Ovary (tissue), 9 donors: ENCODE results near the gene PRRT2. TPM values are rescaled to one million over a fixed set of nuclear protein-coding genes. Genes with fewer than 3 reads are reported as not detected.

Source experiments
- DNase-seq, 5 donors: peaks; one replicate each; pipeline ENCODE4 v3.0.0-alpha.2; 2019 to 2020
- H3K27ac ChIP-seq, 2 donors: fragments of 200-600 bp; one replicate each; pipeline versions ENCODE4 v1.5.1 to v1.8.0; 2019 to 2022
- H3K27me3 ChIP-seq: fragments of 200-600 bp; one replicate; pipeline ENCODE4 v1.8.0; 2022
- H3K36me3 ChIP-seq: fragments of 200-600 bp; sonication (generic); one replicate; pipeline ENCODE4 v1.5.1; 2019
- H3K4me1 ChIP-seq: one replicate; pipeline ENCODE4 v1.8.1; 2013; ENCODE audit warnings: mild to moderate bottlenecking, moderate library complexity; ENCODE audit not compliant: insufficient read depth
- H3K4me3 ChIP-seq: fragments of 200-600 bp; sonication (generic); one replicate; pipeline ENCODE4 v1.5.1; 2017
- H3K9me3 ChIP-seq, 2 donors: fragments of 200-600 bp in 1 of 2; sonication (generic) in 1 of 2; one replicate each; pipeline versions ENCODE4 v1.5.1 to v1.8.1; 2013 to 2019; ENCODE audit warnings: mild to moderate bottlenecking in 1 of 2, moderate library complexity in 1 of 2
- EP300 ChIP-seq: sonication (generic); formaldehyde crosslinking; IDR thresholded peaks from one replicate; pipeline ENCODE4 v1.6.1; 2017; ENCODE audit warnings: antibody characterized with exemption
- POLR2A ChIP-seq: fragments of 450-650 bp; IDR thresholded peaks from one replicate; pipeline ENCODE4 v1.6.1; 2017; ENCODE audit warnings: antibody characterized with exemption, mild to moderate bottlenecking, moderate library complexity
- WGBS, 3 donors: extraction: QIAGEN DNeasy Blood & Tissue Kit in 1 of 3; methylation state at CpG; one replicate each; pipeline versions ENCODE4 v1.1.5 to v1.1.7; 2013 to 2017; 5-methylcytosine and 5-hydroxymethylcytosine counted together
- intact Hi-C, 4 donors: fragments of 100-400 bp; cut with DNase I; formaldehyde crosslinking; loops; one replicate each; pipeline versions ENCODE4 v1.11.0 to v1.15.1; 2022 to 2023
- polyA plus RNA-seq, 2 donors: library from polyadenylated mRNA; stranded (reverse); fragments of 200-250 nt in 1 of 2; fragments of 350-450 nt in 1 of 2; fragmentation: Illumina TruSeq in 1 of 2; extraction: RNeasy Lipid Tissue Mini Kit (QIAGEN cat#74804) in 1 of 2; gene quantifications; one replicate each; pipeline ENCODE4 v1.2.3, GENCODE V29; 2013 to 2014
- total RNA-seq, 7 donors: library from RNA; depleted of rRNA in 2 of 7; stranded (reverse); fragments of >200 nt in 2 of 7; fragmentation: NEBNext Ultra II Directional in 3 of 7; extraction: Animal tissue kit (Norgen Biotek cat#: 25700) in 3 of 7; gene quantifications; one replicate each; pipeline versions ENCODE4 v1.1.0 to v1.2.4, GENCODE V29; 2016 to 2023
- TF ChIP-seq, protein P1 (sequence below), 3 donors: fragments of 450-650 bp in 2 of 3; fragments of 200-600 bp in 1 of 3; IDR thresholded peaks; one replicate each; pipeline versions ENCODE4 v1.5.1 to v1.8.0; 2016 to 2022; ENCODE audit warnings: antibody characterized with exemption in 3 of 3, mild to moderate bottlenecking in 1 of 3
- donor health status: DM: no; HTN: no; CAD: no; lungs with moderate emphysema.
- donor health status: DM: no; HTN: no; CAD: no.
- donor health status: Bipolar disorder and iron deficiency.
- donor health status: DM: yes; HTN: yes; CAD: no.
- donor health status: DM: no; HTN: no; CAD: no.
- donor health status: DM: yes; HTN: yes; CAD: no.

PRRT2 gene
- total and polyA plus RNA-seq, 9 donors: 6.3 to 64.5 (median 33.4) TPM

DNA sequence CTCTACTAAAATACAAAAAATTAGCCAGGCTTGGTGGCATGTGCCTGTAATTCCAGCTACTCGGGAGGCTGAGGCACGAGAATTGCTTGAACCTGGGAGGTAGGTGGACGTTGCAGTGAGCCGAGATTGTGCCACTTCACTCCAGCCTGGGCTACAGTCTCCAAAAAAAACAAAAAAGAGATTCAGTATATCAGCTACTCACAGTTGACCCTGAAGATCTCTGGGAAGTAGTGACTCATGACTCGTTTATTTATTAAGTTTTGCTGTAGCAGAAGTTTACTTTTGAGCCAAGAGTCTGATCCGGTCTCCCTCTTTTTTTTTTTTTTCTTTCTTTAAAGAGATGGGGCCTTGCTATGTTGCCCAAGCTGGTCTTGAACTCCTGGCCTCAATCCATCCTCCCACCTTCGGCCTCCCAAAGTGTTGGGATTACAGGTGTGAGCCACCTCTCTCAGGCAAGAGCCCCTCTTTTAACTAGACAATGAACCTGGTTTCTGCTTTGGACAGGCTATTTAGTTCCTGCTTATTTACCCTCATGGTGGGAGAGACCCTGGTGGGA is 12.7 kb downstream of the PRRT2 start:
- TF ChIP-seq POLR2A (no peak), EP300 (no peak)
- TF ChIP-seq, protein P1, sequence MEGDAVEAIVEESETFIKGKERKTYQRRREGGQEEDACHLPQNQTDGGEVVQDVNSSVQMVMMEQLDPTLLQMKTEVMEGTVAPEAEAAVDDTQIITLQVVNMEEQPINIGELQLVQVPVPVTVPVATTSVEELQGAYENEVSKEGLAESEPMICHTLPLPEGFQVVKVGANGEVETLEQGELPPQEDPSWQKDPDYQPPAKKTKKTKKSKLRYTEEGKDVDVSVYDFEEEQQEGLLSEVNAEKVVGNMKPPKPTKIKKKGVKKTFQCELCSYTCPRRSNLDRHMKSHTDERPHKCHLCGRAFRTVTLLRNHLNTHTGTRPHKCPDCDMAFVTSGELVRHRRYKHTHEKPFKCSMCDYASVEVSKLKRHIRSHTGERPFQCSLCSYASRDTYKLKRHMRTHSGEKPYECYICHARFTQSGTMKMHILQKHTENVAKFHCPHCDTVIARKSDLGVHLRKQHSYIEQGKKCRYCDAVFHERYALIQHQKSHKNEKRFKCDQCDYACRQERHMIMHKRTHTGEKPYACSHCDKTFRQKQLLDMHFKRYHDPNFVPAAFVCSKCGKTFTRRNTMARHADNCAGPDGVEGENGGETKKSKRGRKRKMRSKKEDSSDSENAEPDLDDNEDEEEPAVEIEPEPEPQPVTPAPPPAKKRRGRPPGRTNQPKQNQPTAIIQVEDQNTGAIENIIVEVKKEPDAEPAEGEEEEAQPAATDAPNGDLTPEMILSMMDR (IDR thresholded peaks at IDR 0.05): no peak
- H3K9me3 ChIP-seq: no peaks in the 10 kb centered on the region
- H3K36me3 ChIP-seq: no peaks in the 10 kb centered on the region
- H3K27ac ChIP-seq: peak overlapping the region; percentile 82 to 94
- peak in 2 of 5 donors; percentile 41 to 51 for DNase-seq
- WGBS, 3 donors: 5 to 7% (median 7%) methylated on average over 7 of the region's 7 CpGs
- no peaks in the 10 kb centered on the region for H3K27me3 ChIP-seq
- no peak overlapping the region for H3K4me3 ChIP-seq
- intact Hi-C loops: no loop called here
- H3K4me1 ChIP-seq: peaks cover 30% of the 10 kb centered on the region

DNA sequence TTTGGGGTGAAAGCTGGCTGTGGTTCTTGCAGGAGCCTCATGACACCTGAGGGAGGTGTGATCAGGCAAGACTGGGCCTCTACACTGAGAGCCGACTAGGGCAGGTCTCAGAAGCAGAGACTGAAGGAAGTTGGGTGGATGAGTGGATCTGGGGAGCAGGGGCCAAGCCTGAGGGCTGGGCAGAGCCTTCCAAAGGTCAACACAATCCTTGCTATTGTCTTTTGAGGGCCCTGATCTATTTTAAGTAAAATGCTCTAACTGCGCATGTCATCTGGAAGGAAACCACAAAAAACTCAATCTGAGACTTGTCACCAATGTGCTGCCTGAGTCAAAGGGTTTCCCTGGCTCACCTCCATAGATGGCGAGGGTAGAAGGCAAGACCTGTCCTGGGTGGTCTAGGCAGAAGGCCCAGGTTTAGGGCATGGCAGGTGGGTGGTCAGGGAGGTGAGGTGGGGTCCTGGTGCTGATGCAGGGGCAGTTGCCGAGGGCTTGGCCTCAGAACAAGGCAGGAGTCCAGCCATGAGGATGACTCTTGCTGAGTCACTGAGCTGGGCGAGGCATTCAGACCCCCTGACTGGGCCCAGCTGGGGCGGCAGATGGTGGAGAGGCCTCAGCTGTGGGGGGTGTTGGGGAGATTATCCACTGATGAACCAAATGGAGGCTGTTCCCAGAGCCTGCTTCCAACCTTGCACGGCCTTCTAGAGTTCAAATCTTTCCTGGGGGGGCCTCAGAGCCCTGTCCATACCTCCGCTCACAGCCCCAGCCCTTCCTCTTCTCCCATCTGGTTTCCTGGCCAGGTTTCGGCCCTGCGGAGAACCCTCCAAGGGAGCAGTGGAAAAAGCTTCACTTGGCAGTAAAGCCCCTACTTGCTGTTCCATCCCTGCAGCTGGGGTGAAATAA is 13.4 kb downstream of the PRRT2 start:
- no peak overlapping the region for H3K4me3 ChIP-seq
- H3K27ac ChIP-seq: peak overlapping the region; percentile 82 to 94
- DNase-seq: peak; percentile 79 to 86 (median 81)
- H3K9me3 ChIP-seq: no peaks in the 10 kb centered on the region
- TF ChIP-seq EP300 (no peak), POLR2A (peak; percentile 13)
- TF ChIP-seq, protein P1 (IDR thresholded peaks at IDR 0.05): no peak
- H3K4me1 ChIP-seq: peaks cover 29% of the 10 kb centered on the region
- H3K27me3 ChIP-seq: no peaks in the 10 kb centered on the region
- WGBS, 3 donors: 15 to 24% (median 24%) methylated on average over 10 of the region's 10 CpGs
- intact Hi-C loops: no loop called here
- no peaks in the 10 kb centered on the region for H3K36me3 ChIP-seq

DNA sequence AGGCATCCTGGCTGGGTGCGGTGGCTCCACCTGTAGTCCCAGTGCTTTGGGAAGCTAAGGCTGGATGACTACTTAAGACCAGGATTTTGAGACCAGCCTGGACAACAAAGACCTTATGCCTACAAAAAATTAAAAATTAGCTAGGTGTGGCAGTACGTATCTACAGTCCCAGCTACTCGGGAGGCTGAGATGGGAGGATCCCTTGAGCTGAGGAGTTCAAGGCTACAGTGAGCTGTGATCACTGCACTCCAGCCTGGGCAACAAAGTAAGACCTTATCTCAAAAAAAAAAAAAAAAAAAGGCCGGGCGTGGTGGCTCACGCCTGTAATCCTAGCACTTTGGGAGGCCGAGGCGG is 14.3 kb downstream of the PRRT2 start:
- intact Hi-C loops: no loop called here
- no peak for TF ChIP-seq POLR2A
- TF ChIP-seq EP300: no peak
- TF ChIP-seq, protein P1 (IDR thresholded peaks at IDR 0.05): no peak
- H3K9me3 ChIP-seq: no peaks in the 10 kb centered on the region
- peaks cover 29% of the 10 kb centered on the region for H3K4me1 ChIP-seq
- no peaks in the 10 kb centered on the region for H3K27me3 ChIP-seq
- no peak for DNase-seq
- H3K36me3 ChIP-seq: no peaks in the 10 kb centered on the region
- 24 to 36% (median 29%) methylated on average over 8 of the region's 8 CpGs for WGBS, 3 donors
- H3K4me3 ChIP-seq: no peak overlapping the region
- H3K27ac ChIP-seq: peak overlapping the region; percentile 82 to 94

DNA sequence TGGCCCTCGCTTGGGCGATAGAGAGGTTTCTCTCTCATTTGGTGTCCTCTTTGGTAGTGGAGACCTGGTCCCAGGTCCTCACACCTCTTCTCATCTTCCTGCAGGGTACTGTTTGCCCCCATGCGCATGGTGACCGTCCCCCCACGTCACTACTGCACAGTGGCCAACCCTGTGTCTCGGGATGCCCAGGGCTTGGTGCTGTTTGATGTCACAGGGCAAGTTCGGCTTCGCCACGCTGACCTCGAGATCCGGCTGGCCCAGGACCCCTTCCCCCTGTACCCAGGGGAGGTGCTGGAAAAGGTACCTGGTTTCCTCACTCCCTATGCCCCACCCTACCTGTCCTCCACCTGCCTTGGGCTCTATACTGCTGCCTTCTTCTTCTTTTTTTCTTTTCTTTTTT is 18.8 kb downstream of the PRRT2 start:
- H3K36me3 ChIP-seq: no peaks in the 10 kb centered on the region
- 93 to 96% (median 94%) methylated on average over 11 of the region's 11 CpGs for WGBS, 3 donors
- no peaks in the 10 kb centered on the region for H3K9me3 ChIP-seq
- no peaks in the 10 kb centered on the region for H3K27me3 ChIP-seq
- no peak for DNase-seq
- intact Hi-C loops: no loop called here
- H3K27ac ChIP-seq: no peak overlapping the region
- TF ChIP-seq, protein P1 (IDR thresholded peaks at IDR 0.05): no peak
- TF ChIP-seq EP300 (no peak), POLR2A (no peak)
- H3K4me1 ChIP-seq: peaks cover 10% of the 10 kb centered on the region
- H3K4me3 ChIP-seq: no peak overlapping the region
